Neutrophil (primary cell): ENCODE measurements around the gene HMGCS2.

Experiments
- H3K27ac ChIP-seq: fragments of 200-600 bp; sonication (generic); 2 replicates; pipeline ENCODE4 v1.5.1; 2016; ENCODE audit warnings: mild to moderate bottlenecking, moderate library complexity
- H3K27me3 ChIP-seq: fragments of 200-600 bp; sonication (generic); 2 replicates; pipeline ENCODE4 v1.6.0; 2016; ENCODE audit warnings: mild to moderate bottlenecking
- H3K36me3 ChIP-seq: fragments of 200-600 bp; sonication (generic); 2 replicates; pipeline ENCODE4 v1.5.1; 2017
- H3K4me1 ChIP-seq, 2 experiments: fragments of 200-600 bp in 1 of 2; sonication (generic) in 1 of 2; 1 replicate in 1 of 2; 2 replicates in 1 of 2; pipeline versions ENCODE4 v1.5.1 to v1.6.1; 2013 to 2016; ENCODE audit warnings: low read depth in 1 of 2, low read length in 1 of 2, mild to moderate bottlenecking in 1 of 2, moderate library complexity in 1 of 2; ENCODE audit not compliant: control insufficient read depth in 1 of 2, insufficient read depth in 1 of 2
- H3K4me3 ChIP-seq, 2 experiments: fragments of 200-600 bp in 1 of 2; sonication (generic) in 1 of 2; 1 replicate in 1 of 2; 2 replicates in 1 of 2; pipeline ENCODE4 v1.5.1; 2013 to 2016; ENCODE audit warnings: low read depth in 1 of 2, low read length in 1 of 2, mild to moderate bottlenecking in 1 of 2, moderate library complexity in 1 of 2
- H3K9me3 ChIP-seq: fragments of 200-600 bp; sonication (generic); 2 replicates; pipeline ENCODE4 v1.5.1; 2016
- CTCF ChIP-seq: fragments of 200-600 bp; sonication (generic); IDR thresholded peaks from 2 replicates; pipeline ENCODE4 v1.5.1; 2016; ENCODE audit warnings: antibody characterized with exemption

The HMGCS2 gene

GRCh38 chr1:119738100-119738720 is 30.5 kb downstream of the HMGCS2 start:
- Histone ChIP-seq H3K4me3 (no peak overlapping the region), H3K27ac (no peak overlapping the region), H3K36me3 (no peaks in the 10 kb centered on the region), H3K27me3 (no peaks in the 10 kb centered on the region), H3K4me1 (no peaks in the 10 kb centered on the region), H3K9me3 (no peaks in the 10 kb centered on the region)
- no peak for TF ChIP-seq CTCF

GRCh38 chr1:119737040-119737682 is 31.5 kb downstream of the HMGCS2 start:
- no peak for TF ChIP-seq CTCF
- H3K36me3 ChIP-seq, result no peaks in the 10 kb centered on the region
- no peaks in the 10 kb centered on the region for H3K4me1 ChIP-seq
- no peaks in the 10 kb centered on the region for H3K27me3 ChIP-seq
- no peak overlapping the region for H3K27ac ChIP-seq
- no peaks in the 10 kb centered on the region for H3K9me3 ChIP-seq
- H3K4me3 ChIP-seq, result no peak overlapping the region

GRCh38 chr1:119736649-119737039 is 32.1 kb downstream of the HMGCS2 start:
- TF ChIP-seq CTCF, result no peak
- Histone ChIP-seq H3K27ac (no peak overlapping the region), H3K36me3 (no peaks in the 10 kb centered on the region)

GRCh38 chr1:119735217-119735616 is 33.5 kb downstream of the HMGCS2 start:
- no peaks in the 10 kb centered on the region for H3K36me3 ChIP-seq
- no peaks in the 10 kb centered on the region for H3K4me1 ChIP-seq

More at GRCh38 chr1:119736649-119737039, 32.1 kb downstream of the HMGCS2 start:
- Histone ChIP-seq H3K9me3 (no peaks in the 10 kb centered on the region), H3K27me3 (no peaks in the 10 kb centered on the region), H3K4me1 (no peaks in the 10 kb centered on the region), H3K4me3 (no peak overlapping the region)

GRCh38 chr1:119733754-119734153 is 35.0 kb downstream of the HMGCS2 start:
- H3K27ac ChIP-seq, result no peak overlapping the region
- H3K27me3 ChIP-seq, result no peaks in the 10 kb centered on the region
- H3K36me3 ChIP-seq, result no peaks in the 10 kb centered on the region
- H3K4me3 ChIP-seq, result no peak overlapping the region
- H3K4me1 ChIP-seq, result no peaks in the 10 kb centered on the region
- H3K9me3 ChIP-seq, result no peaks in the 10 kb centered on the region
- no peak for TF ChIP-seq CTCF

More at GRCh38 chr1:119735217-119735616, 33.5 kb downstream of the HMGCS2 start:
- no peaks in the 10 kb centered on the region for H3K9me3 ChIP-seq
- no peak overlapping the region for H3K4me3 ChIP-seq
- no peak for TF ChIP-seq CTCF
- H3K27ac ChIP-seq, result no peak overlapping the region
- no peaks in the 10 kb centered on the region for H3K27me3 ChIP-seq
